Kidney (tissue), 14 donors: ENCODE results near the gene PDCD2L. TPM values are rescaled to one million over a fixed set of nuclear protein-coding genes. Genes with fewer than 3 reads are reported as not detected.
A peak's percentile ranks its signal among the peaks of the same experiment; 100 is the strongest.

ENCODE experiments used
- DNase-seq, 5 donors: peaks; one replicate each; pipeline ENCODE4 v3.0.0-alpha.2; 2013 to 2020
- FAIRE-seq: peaks from 2 replicates; lab custom pipeline; 2012; peaks lifted over from hg19 to GRCh38; lab: Jason Lieb, UNC
- H3K27ac ChIP-seq, 2 donors: one replicate each; pipeline ENCODE4 v1.7.0; 2013; ENCODE audit warnings: low read depth in 2 of 2, low read length in 2 of 2, inconsistent platforms in 1 of 2
- H3K27me3 ChIP-seq: one replicate; pipeline ENCODE4 v1.7.1; 2013; ENCODE audit warnings: low read length, inconsistent platforms; ENCODE audit not compliant: control insufficient read depth, insufficient read depth
- H3K36me3 ChIP-seq, 3 donors: one replicate each; pipeline versions ENCODE4 v1.7.0 to v1.7.1; 2013; ENCODE audit warnings: low read length in 3 of 3, control low read depth in 1 of 3, inconsistent platforms in 1 of 3; ENCODE audit not compliant: insufficient read depth in 3 of 3, control insufficient read depth in 2 of 3
- H3K4me1 ChIP-seq, 3 donors: one replicate each; pipeline versions ENCODE4 v1.7.0 to v1.7.1; 2013; ENCODE audit warnings: low read length in 3 of 3, inconsistent platforms in 1 of 3, low read depth in 1 of 3; ENCODE audit not compliant: control insufficient read depth in 2 of 3, insufficient read depth in 2 of 3
- H3K4me3 ChIP-seq, 3 donors: one replicate each; pipeline versions ENCODE4 v1.7.0 to v1.8.1; 2013; ENCODE audit warnings: low read length in 3 of 3, control low read depth in 1 of 3, inconsistent platforms in 1 of 3
- H3K9ac ChIP-seq, 3 donors: one replicate each; pipeline versions ENCODE4 v1.7.0 to v1.7.1; 2013; ENCODE audit warnings: low read length in 3 of 3, control low read depth in 1 of 3, inconsistent platforms in 1 of 3
- H3K9me3 ChIP-seq, 3 donors: one replicate each; pipeline versions ENCODE4 v1.7.0 to v1.7.1; 2013; ENCODE audit warnings: low read length in 3 of 3, control low read depth in 1 of 3, inconsistent platforms in 1 of 3; ENCODE audit not compliant: control insufficient read depth in 2 of 3, insufficient read depth in 1 of 3
- CTCF ChIP-seq: IDR thresholded peaks from 3 replicates; pipeline ENCODE4 v1.5.1; 2012; ENCODE audit warnings: mild to moderate bottlenecking, moderate library complexity, borderline replicate concordance; ENCODE audit not compliant: insufficient read depth; ENCODE audit errors: extremely low read depth
- intact Hi-C: fragments of 100-400 bp; cut with DNase I; formaldehyde crosslinking; loops from one replicate; pipeline ENCODE4 v1.11.1; 2022
- polyA plus RNA-seq: library from polyadenylated mRNA; stranded (reverse); fragments of 350-450 nt; fragmentation: Illumina TruSeq; extraction: RNeasy Lipid Tissue Mini Kit (QIAGEN cat#74804); gene quantifications from one replicate; pipeline ENCODE4 v1.2.3, GENCODE V29; 2014; ENCODE audit warnings: low read depth, low replicate concordance; ENCODE audit not compliant: insufficient read depth
- total RNA-seq: library from RNA; stranded (reverse); fragmentation: NEBNext Ultra II Directional; extraction: Animal tissue kit (Norgen Biotek cat#: 25700); gene quantifications from one replicate; pipeline ENCODE4 v1.2.1, GENCODE V29; 2021
- donor health status: control.
- donor health status: control.
- donor health status: control.
- donor health status: control.
- donor health status: control.
- donor health status: DM: yes; HTN: yes; CAD: no.
- donor health status: Normal renal cell carcinoma (clear cell type).

The PDCD2L gene
- total and polyA plus RNA-seq, 2 donors from 2014 or later: 5.5 to 6.7 TPM

GRCh38 chr19:34431681-34432402 is 27.6 kb downstream of the PDCD2L start:
- H3K9ac ChIP-seq: no peak overlapping the region
- peaks cover 4 to 6% (median 4%) of the 10 kb centered on the region in 3 donors for H3K36me3 ChIP-seq
- intact Hi-C loops: no loop called here
- FAIRE-seq: no peak
- TF ChIP-seq CTCF: no peak
- H3K9me3 ChIP-seq: no peaks in the 10 kb centered on the region
- DNase-seq: no peak
- H3K4me1 ChIP-seq: peaks cover 0 to 4% (median 2%) of the 10 kb centered on the region in 3 donors
- no peak overlapping the region for H3K27ac ChIP-seq
- no peak overlapping the region for H3K4me3 ChIP-seq
- no peaks in the 10 kb centered on the region for H3K27me3 ChIP-seq

- Histone ChIP-seq H3K27me3 (no peaks in the 10 kb centered on the region), H3K36me3 (peaks cover 4 to 8% (median 4%) of the 10 kb centered on the region in 3 donors), H3K4me1 (peaks cover 0 to 4% (median 2%) of the 10 kb centered on the region in 3 donors), H3K9ac (no peak overlapping the region), H3K9me3 (no peaks in the 10 kb centered on the region), H3K4me3 (no peak overlapping the region), H3K27ac (no peak overlapping the region)
- no peak for TF ChIP-seq CTCF
- DNase-seq (no peak), FAIRE-seq (no peak)
- intact Hi-C loops: no loop called here
Observed at GRCh38 chr19:34432797-34433196, 28.6 kb downstream of the PDCD2L start.

GRCh38 chr19:34436716-34437115 is 32.5 kb downstream of the PDCD2L start:
- FAIRE-seq: no peak
- no peak for TF ChIP-seq CTCF
- peak in 1 of 5 donors; percentile 33 for DNase-seq
- no peak overlapping the region for H3K27ac ChIP-seq
- no peak overlapping the region for H3K9ac ChIP-seq
- H3K36me3 ChIP-seq: peaks cover 7 to 25% (median 9%) of the 10 kb centered on the region in 3 donors
- no peaks in the 10 kb centered on the region for H3K4me1 ChIP-seq
- H3K9me3 ChIP-seq: no peaks in the 10 kb centered on the region
- intact Hi-C loops: no loop called here
- no peaks in the 10 kb centered on the region for H3K27me3 ChIP-seq
- no peak overlapping the region for H3K4me3 ChIP-seq

GRCh38 chr19:34448191-34448590 is 44.0 kb downstream of the PDCD2L start:
- H3K27me3 ChIP-seq: no peaks in the 10 kb centered on the region
- intact Hi-C loops: no loop called here
- DNase-seq: no peak
- no peaks in the 10 kb centered on the region for H3K9me3 ChIP-seq
- TF ChIP-seq CTCF: no peak
- H3K36me3 ChIP-seq: peaks cover 9 to 40% (median 23%) of the 10 kb centered on the region in 3 donors
- no peak overlapping the region for H3K27ac ChIP-seq
- FAIRE-seq: no peak
- H3K4me3 ChIP-seq: no peak overlapping the region
- no peaks in the 10 kb centered on the region for H3K4me1 ChIP-seq
- no peak overlapping the region for H3K9ac ChIP-seq
